ENCODE data around the gene ADA. TPM values are rescaled to one million over a fixed set of nuclear protein-coding genes. Genes with fewer than 3 reads are reported as not detected.

Gene ADA
- total RNA-seq, 2 donors from 2014 or later, result 6.3 to 16.7 TPM

DNA sequence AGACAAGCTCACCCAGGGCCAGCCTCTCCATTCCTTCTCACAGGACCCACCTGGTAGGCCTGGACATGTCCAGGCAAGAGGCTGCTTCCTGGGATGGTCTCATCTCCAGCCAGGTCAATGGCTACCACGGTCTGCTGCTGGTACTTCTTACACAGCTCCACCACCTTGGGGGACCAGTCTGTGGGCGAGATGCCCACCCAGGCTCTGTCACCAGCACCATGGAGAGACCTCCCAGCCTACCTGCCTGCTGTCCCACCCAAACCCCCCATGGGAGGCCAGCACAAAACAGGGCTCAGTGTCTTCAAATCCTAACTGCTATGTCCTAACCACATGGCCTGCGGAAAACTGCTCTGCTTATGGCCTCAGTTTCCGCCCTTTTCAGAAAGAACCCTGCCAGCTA lies 27.3 kb downstream of the ADA start:
- no peaks in the 10 kb centered on the region for H3K27me3 ChIP-seq
- TF ChIP-seq, protein P1, sequence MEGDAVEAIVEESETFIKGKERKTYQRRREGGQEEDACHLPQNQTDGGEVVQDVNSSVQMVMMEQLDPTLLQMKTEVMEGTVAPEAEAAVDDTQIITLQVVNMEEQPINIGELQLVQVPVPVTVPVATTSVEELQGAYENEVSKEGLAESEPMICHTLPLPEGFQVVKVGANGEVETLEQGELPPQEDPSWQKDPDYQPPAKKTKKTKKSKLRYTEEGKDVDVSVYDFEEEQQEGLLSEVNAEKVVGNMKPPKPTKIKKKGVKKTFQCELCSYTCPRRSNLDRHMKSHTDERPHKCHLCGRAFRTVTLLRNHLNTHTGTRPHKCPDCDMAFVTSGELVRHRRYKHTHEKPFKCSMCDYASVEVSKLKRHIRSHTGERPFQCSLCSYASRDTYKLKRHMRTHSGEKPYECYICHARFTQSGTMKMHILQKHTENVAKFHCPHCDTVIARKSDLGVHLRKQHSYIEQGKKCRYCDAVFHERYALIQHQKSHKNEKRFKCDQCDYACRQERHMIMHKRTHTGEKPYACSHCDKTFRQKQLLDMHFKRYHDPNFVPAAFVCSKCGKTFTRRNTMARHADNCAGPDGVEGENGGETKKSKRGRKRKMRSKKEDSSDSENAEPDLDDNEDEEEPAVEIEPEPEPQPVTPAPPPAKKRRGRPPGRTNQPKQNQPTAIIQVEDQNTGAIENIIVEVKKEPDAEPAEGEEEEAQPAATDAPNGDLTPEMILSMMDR (IDR thresholded peaks at IDR 0.05), result no peak
- H3K27ac ChIP-seq, result no peak overlapping the region
- H3K36me3 ChIP-seq, result peaks cover 22% of the 10 kb centered on the region
- peaks cover 0 to under 1% of the 10 kb centered on the region in 2 donors for H3K4me1 ChIP-seq
- H3K4me3 ChIP-seq, result no peak overlapping the region
- no peak for DNase-seq (ENCODE audit: low spot score)
- H3K9me3 ChIP-seq, result no peaks in the 10 kb centered on the region

DNA sequence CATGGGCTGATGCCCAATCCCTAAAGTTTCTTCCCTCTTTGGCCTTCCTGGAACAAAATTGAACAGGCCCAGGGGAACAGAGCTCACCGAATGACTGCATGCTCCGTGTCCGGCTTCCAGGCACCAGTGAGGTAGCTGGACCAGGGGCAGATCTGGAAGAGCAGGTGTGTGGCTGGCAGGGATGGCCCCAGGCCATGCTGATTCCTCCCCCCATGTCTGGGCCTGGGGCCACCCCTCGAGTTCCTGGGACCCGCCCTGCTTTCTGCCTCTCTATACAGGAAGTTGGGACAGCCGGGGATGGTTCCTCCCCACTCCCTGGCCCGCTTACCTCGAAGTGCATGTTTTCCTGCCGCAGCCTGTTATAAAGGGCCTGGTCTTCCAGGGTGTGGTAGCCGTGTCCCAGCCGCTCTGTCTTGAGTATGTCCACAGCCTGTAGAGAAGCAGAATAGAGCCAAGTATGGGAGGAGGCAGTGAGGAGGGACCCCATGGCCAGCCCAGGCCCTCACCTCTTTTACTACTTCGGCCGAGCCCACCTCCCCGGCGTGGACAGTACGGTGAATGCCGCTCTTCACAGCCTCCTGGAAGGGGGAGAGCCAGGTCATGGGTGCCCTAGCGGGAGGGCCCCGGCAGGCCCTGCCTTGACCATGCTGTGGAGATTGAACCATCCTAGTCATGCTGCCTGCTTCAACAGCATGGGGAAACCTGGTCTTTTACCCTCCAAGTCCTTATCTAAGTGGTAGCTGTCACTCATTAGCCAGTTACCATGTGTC lies 28.8 kb downstream of the ADA start:
- Histone ChIP-seq H3K4me3 (no peak overlapping the region), H3K9me3 (no peaks in the 10 kb centered on the region), H3K36me3 (peaks cover 34% of the 10 kb centered on the region), H3K27ac (no peak overlapping the region), H3K27me3 (no peaks in the 10 kb centered on the region), H3K4me1 (peaks cover 0 to 9% of the 10 kb centered on the region in 2 donors)
- DNase-seq (ENCODE audit: low spot score), result no peak
- TF ChIP-seq, protein P1 (IDR thresholded peaks at IDR 0.05), result no peak

DNA sequence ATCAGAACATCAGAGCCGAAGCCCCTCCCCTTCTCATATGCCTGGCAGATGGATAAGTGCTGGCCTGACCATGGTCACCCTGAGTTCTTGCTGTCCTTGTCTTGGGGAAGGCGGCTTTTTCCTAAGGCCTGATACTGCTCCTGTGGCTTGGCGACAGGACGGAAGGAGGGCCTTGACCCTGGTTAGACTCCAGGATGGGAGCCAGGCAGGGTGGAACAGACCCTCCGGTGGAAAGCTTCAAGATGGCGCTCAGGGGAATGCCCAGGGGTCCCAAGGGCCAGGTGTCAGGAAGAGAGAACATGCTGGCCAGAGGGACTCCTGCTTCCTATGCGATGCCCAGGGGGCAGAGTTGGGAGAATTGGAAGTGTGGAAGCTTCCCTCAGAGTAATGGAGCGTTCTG lies 29.6 kb downstream of the ADA start:
- no peak overlapping the region for H3K4me3 ChIP-seq
- peaks cover 42% of the 10 kb centered on the region for H3K36me3 ChIP-seq
- H3K27me3 ChIP-seq, result no peaks in the 10 kb centered on the region
- peaks cover 0 to 17% of the 10 kb centered on the region in 2 donors for H3K4me1 ChIP-seq
- H3K9me3 ChIP-seq, result no peaks in the 10 kb centered on the region
- TF ChIP-seq, protein P1 (IDR thresholded peaks at IDR 0.05), result no peak
- H3K27ac ChIP-seq, result no peak overlapping the region
- DNase-seq (ENCODE audit: low spot score), result no peak

DNA sequence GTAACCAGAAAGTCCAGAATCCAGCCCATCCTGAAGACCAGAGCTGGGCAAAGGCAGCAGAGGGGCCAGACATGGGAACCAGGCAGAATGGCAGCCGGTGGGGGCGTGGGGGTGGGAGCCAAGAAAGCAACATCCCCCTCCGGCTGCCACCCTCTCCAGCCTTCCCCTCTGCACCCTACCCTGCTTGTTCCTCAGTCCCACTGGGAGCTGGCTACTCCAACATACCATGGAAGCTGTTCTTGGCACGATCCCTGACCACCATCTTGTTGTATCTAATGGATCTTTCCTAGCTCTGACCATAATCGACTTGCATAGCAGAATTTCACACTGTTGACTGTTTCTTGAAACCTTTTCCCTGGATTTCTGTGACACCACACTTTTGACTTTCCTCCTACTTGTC lies 30.2 kb downstream of the ADA start:
- H3K9me3 ChIP-seq, result no peaks in the 10 kb centered on the region
- H3K36me3 ChIP-seq, result peaks cover 45% of the 10 kb centered on the region

DNA sequence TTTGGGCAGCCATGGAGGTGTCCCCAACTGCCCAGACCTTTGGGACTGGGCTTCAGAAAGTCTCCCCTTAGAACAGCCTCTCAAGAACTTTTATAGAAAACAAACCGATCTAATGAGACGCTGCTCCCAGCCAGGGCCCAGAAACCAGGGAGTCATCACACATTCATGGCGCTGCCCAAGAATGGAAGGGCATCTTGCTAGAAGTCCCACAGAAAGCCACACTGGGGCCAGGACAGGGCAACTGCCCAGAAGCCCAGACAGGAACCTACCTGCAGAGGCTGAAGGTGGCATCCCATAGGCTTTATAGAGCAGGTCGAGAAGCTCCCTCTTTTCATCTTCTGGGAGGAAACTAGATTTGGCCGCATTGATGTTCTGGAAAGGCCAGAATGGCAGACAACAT lies 31.5 kb downstream of the ADA start:
- Histone ChIP-seq H3K9me3 (no peaks in the 10 kb centered on the region), H3K27me3 (no peaks in the 10 kb centered on the region), H3K4me1 (peaks cover 0 to 36% of the 10 kb centered on the region in 2 donors), H3K36me3 (peaks cover 56% of the 10 kb centered on the region), H3K4me3 (no peak overlapping the region), H3K27ac (peak overlapping the region in 1 of 2 donors; percentile 23)
- TF ChIP-seq, protein P1 (IDR thresholded peaks at IDR 0.05), result no peak
- no peak for DNase-seq (ENCODE audit: low spot score)

More for the DNA sequence above, 30.2 kb downstream of the ADA start:
- H3K4me3 ChIP-seq, result no peak overlapping the region
- H3K27me3 ChIP-seq, result no peaks in the 10 kb centered on the region
- H3K4me1 ChIP-seq, result peaks cover 0 to 23% of the 10 kb centered on the region in 2 donors
- H3K27ac ChIP-seq, result peak overlapping the region in 1 of 2 donors; percentile 23
- TF ChIP-seq, protein P1 (IDR thresholded peaks at IDR 0.05), result no peak
- no peak for DNase-seq (ENCODE audit: low spot score)
